ENCODE data around the gene NKIRAS1.

The NKIRAS1 gene

DNA sequence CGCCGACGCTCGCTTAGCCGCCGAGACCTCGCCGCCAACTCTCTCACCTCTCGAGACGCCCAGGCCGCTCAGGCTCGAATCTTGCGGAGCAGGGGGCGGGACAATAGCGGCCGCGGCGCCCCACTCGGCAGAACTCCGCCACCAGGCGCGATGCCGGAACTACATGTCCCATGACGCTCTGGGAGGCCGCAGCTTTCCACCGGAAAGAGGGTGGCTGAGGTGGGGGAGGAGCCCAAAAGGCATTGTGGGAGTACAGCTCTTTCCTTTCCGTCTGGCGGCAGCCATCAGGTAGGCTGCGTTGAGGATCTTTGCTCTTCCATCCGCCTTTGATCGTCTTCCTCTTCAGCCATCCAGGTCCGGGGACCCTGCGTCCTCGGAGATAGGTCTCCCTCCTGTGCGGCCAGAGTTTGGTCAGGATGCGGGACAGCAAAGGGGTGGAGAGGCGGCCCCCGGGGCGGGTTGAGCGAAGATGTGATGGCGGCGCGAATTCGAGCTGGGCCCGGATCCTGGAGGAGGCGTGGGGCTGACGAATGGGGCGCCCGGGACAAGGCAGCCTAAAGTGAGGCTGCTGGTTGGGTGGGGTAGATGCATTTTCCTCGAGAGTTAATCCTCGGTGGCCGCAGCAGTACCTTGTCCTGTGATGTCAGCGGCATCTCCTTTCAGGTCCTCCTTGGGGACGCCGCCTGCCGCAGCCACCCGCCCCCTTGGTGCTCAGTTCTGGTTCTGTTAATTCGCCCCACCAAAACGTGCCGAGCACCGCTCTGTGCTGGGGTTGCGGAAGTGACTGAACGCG is at the start of gene NKIRAS1, which contains the start of gene RPL15:
Gene NKIRAS1 (minus strand): TSS at position 105 of the 793 bp plus-strand sequence. CDS start 6,086 bp downstream, outside the sequence.
Gene RPL15 (plus strand): TSS at position 247 of the 793 bp plus-strand sequence. CDS start 728 bp downstream, outside the sequence.
- peak; percentile 94 for DNase-seq (ENCODE audit: low read depth)

GRCh38 chr3:23966328-23966727 is 49.5 kb upstream of the NKIRAS1 start:
- no peak for DNase-seq (ENCODE audit: low read depth)

- DNase-seq (ENCODE audit: low read depth): no peak
Observed at GRCh38 chr3:23964537-23965235, 47.9 kb upstream of the NKIRAS1 start.

GRCh38 chr3:23961913-23962312 is 45.1 kb upstream of the NKIRAS1 start:
- DNase-seq (ENCODE audit: low read depth): no peak

GRCh38 chr3:23961066-23961465 is 44.3 kb upstream of the NKIRAS1 start:
- no peak for DNase-seq (ENCODE audit: low read depth)

DNA sequence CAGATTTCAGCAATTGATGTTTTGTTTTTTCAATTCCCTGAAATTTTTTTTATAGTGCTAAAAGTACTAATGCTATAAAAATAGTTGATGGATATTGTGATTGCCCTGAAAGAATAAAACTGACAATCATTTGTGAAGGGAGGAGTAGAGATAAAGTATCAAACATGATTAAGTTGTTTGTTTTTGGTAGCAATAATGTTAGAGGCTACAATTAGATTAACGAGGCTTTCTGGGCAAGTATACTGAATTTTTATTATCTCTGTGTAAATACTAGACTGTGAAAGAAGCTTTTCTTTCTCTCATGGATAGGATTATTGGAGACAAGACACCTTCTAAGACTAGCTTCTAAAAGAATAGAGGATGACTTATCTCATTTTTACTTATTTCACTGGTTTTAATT is 43.9 kb upstream of the NKIRAS1 start:
- no peak for DNase-seq (ENCODE audit: low read depth)

DNA sequence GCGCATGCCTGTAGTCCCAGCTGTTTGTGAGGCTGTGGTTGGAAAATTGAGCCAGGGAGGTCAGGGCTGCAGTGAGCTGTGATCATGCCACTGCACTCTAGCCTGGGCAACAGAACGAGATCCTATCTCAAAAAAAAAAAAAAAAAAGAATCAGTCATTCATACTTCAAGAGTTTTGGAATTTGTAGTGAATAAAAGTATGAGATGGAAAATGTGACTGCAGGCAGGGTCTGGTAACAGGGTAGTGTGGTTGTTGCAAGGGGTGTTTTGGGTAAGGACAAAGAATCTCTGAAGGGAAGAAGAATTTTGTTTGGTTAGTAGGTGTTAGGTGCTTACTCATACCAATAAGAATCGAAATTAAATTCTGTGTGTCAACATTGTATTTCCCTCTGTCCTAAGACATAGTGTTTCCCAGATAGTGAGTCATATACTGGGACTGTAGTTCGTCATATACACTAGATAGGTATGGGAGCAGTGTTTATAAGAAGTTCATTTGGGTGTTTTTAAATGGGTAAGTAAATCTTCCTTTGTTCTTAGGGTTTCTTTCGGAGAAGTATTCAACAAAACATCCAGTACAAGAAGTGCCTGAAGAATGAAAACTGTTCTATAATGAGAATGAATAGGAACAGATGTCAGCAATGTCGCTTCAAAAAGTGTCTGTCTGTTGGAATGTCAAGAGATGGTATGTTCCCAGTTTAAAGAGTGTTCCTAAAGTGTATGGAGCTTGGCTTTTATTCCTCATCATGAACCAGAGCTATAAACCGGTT is 42.5 kb upstream of the NKIRAS1 start:
- DNase-seq (ENCODE audit: low read depth): no peak

- no peak for DNase-seq (ENCODE audit: low read depth)
Observed at GRCh38 chr3:23956701-23957100, 39.9 kb upstream of the NKIRAS1 start.

DNA sequence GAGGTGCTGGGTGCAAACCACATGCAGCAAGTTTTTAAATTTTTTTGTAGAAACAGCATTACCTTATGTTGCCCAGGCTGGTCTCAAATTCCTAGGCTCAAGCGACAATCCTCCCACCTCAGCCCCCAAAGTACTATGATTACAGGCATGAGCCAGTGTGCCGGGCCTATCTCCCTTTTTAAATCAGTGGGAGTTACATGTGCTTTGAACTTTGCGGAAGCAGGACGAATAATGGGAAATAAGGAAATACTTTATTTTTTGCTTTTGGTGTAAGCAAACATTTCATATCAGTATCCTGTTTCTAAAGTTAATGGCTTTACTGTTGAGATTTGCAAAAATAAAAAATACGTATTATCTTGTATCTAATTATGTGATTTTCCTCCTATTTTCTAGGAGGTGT is 37.4 kb upstream of the NKIRAS1 start:
- DNase-seq (ENCODE audit: low read depth): no peak

GRCh38 chr3:23953523-23953922 is 36.7 kb upstream of the NKIRAS1 start:
- no peak for DNase-seq (ENCODE audit: low read depth)

GRCh38 chr3:23952646-23953045 is 35.9 kb upstream of the NKIRAS1 start:
- DNase-seq (ENCODE audit: low read depth): no peak

- DNase-seq (ENCODE audit: low read depth): no peak
Observed at GRCh38 chr3:23950293-23950692, 33.5 kb upstream of the NKIRAS1 start.

DNA sequence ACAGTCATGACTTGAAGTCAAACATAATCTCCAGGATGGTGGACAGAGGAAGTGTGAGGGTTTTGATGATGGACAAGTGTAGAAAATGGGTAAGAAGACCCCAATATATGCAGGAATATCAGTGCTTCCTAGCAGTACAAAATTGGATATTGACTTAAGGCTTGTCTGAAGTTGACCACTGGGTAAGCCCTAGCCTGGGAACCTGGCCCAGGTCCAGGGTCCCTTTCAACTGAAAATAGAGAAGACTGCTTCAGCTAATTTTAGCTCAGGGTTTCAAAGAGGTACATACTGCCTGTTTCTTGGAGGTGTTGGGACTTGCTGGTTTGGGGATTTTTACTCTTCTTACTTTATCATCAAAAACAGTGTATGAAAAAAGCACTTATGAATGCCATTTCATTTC is 33.0 kb upstream of the NKIRAS1 start:
- DNase-seq (ENCODE audit: low read depth): no peak

DNA sequence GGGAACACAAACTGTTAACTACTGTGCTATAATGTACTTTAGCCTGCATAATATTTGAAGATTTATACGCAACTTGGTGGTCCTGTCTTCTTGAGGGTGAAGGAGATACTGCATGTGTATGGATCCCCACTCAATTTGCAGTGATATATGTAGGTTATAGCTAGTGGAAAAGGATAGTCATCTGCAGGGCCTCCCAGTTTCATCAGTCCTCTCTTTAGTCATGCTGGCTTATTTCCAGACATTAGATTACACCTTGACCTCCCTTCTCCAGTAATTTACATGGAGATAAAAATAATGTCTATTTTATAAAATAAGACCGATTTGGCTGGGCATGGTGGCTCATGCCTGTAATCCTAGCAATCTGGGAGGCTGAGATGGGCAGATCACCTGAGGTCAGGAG is 32.0 kb upstream of the NKIRAS1 start:
- no peak for DNase-seq (ENCODE audit: low read depth)

- DNase-seq (ENCODE audit: low read depth): peak; percentile 88
Observed at GRCh38 chr3:23945913-23946687, 29.3 kb upstream of the NKIRAS1 start.

DNA sequence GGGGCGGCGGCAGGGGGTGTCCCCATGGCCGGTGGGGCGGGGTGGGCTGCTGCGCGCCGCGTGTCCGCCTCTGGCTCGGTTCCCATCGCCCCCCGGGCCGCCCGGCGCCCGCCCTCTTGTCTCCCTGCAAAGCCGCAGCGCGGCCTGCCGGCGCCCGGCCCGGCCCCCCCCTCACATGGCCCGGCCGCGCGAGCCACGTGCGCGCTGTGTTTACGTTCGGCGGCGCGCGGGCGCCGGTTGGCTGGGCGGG is 28.8 kb upstream of the NKIRAS1 start:
- no peak for DNase-seq (ENCODE audit: low read depth)

GRCh38 chr3:23944861-23945662 is 28.3 kb upstream of the NKIRAS1 start, which contains the start of gene NR1D2:
Gene NR1D2 (plus strand): TSS chr3:23945286. CDS start chr3:23945579, 293 bp downstream.
- DNase-seq (ENCODE audit: low read depth): peak; percentile 56

DNA sequence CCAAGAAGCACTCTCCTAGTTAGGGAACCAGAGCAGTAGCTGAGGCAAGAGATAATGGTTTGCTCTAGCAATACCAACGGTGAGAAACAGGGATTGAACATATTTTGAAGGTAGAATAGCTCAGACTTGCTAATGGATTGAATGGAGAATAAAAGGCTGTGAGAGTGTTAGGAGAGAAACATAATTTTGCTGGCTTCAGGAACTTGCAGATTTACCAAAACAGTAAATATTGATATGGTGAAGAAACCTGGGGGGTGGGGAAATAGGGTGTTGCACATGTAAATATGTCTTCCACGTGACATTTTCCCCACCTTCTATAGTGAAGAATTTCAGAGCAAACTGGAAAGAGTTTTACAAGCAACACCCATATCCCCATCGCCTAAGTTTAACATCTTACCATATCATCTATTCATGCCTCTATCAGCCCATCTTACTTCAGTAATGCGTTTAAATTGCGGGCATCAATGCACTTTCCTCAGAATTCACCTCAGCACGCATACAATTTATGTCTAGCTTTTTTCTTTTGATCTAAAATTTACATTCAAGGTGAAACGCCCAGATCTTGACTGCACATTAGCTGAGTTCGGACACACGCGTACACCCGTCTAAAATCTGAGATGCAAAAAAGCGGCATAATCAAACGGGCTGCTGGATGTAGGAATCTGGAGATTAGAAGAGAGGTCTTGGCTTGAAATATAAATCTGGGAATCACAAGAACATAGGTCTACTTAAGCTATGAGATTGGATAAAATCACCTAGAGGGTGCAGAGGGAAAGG is 27.4 kb upstream of the NKIRAS1 start:
- no peak for DNase-seq (ENCODE audit: low read depth)

- no peak for DNase-seq (ENCODE audit: low read depth)
Observed at GRCh38 chr3:23942546-23942945, 25.8 kb upstream of the NKIRAS1 start.

GRCh38 chr3:23941440-23941839 is 24.6 kb upstream of the NKIRAS1 start:
- no peak for DNase-seq (ENCODE audit: low read depth)
